GM19351 (cell line): ENCODE results near the gene FKBP4.
A peak's percentile ranks its signal among the peaks of the same experiment; 100 is the strongest.

ENCODE experiments used
- ATAC-seq: cut with Tn5 transposase; IDR thresholded peaks from one replicate; pipeline ENCODE4 v1.9.1; 2021; ENCODE audit warnings: mild to moderate bottlenecking, moderate library complexity; ENCODE audit not compliant: unreplicated experiment

The FKBP4 gene

DNA sequence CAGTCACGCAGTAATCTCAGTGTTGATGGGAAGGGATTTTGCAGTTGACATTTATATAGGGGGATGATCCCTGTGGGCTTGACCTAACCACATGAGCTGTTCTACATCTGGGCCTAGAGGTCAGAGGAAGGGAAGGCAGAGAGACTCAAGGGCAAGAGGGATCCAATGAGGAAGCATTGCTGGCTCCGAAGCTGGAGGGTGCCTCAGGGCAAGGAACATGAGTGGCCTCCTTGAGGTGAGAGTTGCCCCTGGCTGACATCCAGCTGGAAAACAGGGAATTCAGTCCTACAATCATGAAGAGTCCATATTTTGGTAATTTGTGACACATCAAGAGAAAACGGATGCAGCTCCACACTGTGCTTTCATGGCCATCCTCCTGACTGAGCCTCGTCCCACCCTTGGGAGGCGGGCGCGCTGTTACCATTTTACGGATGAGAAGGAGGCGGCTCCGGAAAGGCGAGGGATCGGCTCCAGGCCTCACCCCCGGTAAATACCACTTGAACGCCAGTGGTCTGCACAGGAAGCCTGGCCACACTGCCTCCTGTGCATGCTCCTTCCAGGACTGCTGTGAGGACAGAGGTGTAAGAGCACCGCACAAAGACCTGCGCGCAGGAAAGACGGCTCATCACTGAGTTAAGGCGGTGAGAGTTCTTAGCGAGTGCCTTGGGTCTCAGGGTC is 18.5 kb upstream of the FKBP4 start:
- ATAC-seq: no peak

GRCh38 chr12:2779281-2779680 is 15.5 kb upstream of the FKBP4 start:
- ATAC-seq: no peak

GRCh38 chr12:2783936-2784600 is 10.7 kb upstream of the FKBP4 start:
- ATAC-seq: no peak

DNA sequence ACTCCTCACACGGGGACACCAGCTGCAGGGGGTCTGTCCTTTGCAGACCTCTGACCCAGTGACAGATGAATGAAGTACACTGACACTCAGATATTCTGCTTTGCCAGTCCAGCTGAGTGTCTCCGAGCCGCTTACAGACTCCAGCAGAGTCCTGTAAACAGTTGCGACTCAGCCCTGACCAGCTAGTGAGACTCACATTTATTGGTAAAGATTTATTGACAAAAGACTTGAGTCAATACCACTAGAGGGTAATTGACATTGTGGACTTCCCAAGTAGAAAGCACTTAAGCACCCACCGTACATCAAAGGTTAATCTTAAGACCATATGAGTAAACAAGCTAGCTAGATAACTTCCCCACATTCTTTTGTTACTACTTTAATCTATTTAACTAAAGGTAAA is 9.8 kb upstream of the FKBP4 start:
- no peak for ATAC-seq

- no peak for ATAC-seq
Measured at GRCh38 chr12:2791089-2791488, 3.7 kb upstream of the FKBP4 start.

- no peak for ATAC-seq
Measured at GRCh38 chr12:2792671-2793500, 1.9 kb upstream of the FKBP4 start.

GRCh38 chr12:2793561-2793960 is 1.2 kb upstream of the FKBP4 start:
- ATAC-seq: no peak

GRCh38 chr12:2794191-2794735 is 507 bp upstream of the FKBP4 start:
- ATAC-seq: no peak

GRCh38 chr12:2795291-2796186 is 769 bp downstream of the FKBP4 start:
- ATAC-seq: peak; percentile 69

- ATAC-seq: peak; percentile 16
Measured at GRCh38 chr12:2796187-2796666, 1.5 kb downstream of the FKBP4 start.

GRCh38 chr12:2797721-2798418 is 3.1 kb downstream of the FKBP4 start:
- no peak for ATAC-seq

GRCh38 chr12:2800046-2800570 is 5.3 kb downstream of the FKBP4 start:
- no peak for ATAC-seq

GRCh38 chr12:2801044-2801783 is 6.4 kb downstream of the FKBP4 start:
- no peak for ATAC-seq

DNA sequence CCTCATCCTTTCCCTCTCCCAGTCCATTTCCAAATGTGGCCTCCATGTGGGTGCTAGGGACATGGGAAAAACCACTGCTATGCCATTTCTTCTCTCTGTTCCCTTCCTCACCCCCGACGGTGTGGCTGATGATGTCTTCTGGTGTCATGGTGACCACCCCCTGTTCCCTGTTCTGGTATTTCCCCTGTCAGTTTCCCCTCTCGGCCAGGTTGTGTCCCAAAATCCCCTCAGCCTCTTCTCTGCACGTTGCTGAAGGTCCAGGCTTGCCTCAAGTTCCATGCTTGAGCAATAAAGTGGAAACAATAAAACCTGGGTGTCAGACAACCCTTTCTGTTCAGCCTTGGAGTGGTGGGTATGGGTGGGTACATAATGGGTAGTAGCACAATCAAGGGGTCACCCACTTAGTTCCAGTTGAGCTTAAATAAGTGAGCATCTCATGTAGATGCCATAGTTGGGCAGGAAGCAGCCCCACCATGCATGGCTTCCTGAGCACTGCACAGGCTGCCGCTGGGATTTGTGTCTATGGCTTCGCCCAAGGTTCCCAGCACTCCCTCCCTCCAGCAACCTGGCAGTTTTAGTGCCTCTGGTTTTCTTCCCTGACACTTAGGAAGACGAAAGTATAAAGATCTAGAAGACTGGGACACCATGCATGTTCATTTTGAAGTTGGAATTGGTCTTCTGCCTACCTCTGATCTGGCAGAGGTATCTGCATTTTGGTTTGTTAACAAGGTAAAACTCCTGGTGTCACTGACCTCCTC is 9.0 kb downstream of the FKBP4 start:
- ATAC-seq: no peak

DNA sequence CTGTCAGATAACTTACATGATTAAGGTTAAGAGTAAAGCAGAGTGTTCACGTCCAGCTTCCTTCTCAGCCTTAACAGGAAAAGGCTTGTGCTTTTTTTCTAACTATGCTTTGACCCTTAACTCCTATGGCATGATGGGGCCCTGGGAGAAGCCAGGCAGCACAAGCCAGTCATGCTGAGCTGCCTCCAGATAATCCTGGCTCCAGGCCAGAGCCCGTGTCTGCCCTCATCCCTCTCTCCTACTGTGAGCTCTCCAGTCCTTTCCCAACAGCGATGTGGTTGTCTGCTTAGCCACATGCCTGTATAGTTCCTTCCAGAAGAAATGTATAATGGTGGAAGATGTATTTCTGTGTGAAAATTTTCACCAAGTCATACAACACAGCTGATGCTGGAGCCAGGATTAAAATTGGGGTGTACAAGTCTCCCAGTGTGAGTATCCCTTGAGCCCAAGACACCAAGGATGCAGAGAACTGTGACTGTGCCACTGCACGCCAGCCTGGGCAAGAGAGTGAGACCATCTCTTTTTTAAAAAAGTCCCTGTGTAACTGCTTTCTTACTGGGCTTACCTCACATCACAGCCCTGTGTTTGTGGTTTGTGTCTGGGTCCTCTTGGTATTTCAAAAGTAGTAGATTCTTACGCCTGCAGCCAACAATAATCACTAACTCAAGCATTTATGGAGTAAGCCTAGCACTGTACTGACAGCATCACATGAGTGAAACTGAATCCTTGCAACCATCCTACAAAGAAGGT is 9.8 kb downstream of the FKBP4 start:
- ATAC-seq: no peak

- ATAC-seq: no peak
Measured at GRCh38 chr12:2805143-2805520, 10.4 kb downstream of the FKBP4 start.

DNA sequence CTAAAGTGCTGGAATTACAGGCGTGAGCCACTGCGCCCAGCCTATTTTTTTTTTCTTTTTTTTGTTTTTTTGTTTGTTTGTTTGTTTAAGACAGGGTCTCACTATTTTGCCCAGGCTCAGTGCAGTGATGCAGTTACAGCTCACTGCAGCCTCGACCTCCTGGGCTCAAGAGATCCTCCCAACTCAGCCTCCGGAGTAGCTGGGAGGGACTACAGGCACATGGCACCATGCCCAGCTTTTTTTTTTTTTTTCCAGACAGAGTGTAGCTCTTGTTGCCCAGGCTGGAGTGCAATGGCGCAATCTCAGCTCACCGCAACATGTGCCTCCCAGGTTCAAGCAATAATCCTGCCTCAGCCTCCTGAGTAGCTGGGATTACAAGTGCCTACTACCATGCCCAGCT is 11.9 kb downstream of the FKBP4 start:
- ATAC-seq: no peak
